Measurements from ENCODE around the gene SLC2A1.

DNA sequence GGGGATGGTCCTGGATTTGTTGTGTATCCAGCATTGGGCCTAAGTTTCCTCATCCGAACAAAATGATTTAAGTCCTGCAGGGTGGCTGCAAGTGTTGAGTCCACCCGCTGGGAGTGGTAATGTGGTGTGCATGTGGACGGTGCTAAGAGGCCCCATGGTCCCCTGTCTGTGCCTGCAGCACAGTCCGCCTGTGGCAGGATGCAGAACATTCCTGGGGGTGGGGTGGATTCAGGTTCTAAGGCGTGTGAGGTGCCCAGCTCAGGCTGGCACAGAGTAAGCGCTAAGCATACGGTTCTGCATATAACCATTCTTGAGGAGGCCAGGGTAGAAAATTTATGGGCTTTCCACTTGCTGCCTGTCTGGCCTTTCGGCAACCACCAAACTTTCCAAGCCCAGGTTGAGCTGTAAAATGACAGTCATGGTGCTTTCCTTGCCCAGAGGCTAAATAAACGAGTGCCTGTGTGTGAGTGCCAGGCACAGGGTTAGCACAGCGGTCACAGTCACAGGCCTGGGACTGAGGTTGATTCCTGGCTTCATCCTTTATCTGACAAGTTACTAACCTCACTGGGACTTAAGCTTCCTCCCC, 30.7 kb downstream of the SLC2A1 start:
- TF ChIP-seq EZH2 (IDR thresholded peaks at IDR 0.05; ENCODE audit: low read length, unreplicated experiment): no peak
- TF ChIP-seq, protein P1, sequence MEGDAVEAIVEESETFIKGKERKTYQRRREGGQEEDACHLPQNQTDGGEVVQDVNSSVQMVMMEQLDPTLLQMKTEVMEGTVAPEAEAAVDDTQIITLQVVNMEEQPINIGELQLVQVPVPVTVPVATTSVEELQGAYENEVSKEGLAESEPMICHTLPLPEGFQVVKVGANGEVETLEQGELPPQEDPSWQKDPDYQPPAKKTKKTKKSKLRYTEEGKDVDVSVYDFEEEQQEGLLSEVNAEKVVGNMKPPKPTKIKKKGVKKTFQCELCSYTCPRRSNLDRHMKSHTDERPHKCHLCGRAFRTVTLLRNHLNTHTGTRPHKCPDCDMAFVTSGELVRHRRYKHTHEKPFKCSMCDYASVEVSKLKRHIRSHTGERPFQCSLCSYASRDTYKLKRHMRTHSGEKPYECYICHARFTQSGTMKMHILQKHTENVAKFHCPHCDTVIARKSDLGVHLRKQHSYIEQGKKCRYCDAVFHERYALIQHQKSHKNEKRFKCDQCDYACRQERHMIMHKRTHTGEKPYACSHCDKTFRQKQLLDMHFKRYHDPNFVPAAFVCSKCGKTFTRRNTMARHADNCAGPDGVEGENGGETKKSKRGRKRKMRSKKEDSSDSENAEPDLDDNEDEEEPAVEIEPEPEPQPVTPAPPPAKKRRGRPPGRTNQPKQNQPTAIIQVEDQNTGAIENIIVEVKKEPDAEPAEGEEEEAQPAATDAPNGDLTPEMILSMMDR (conservative IDR thresholded peaks at IDR 0.05; ENCODE audit: low read depth, low read length): no peak
- TF ChIP-seq EZH2phosphoT487 (IDR thresholded peaks at IDR 0.05; ENCODE audit: borderline replicate concordance, low read length): no peak
